GM12865 (cell line): ENCODE results near the gene NECAP2.
"Not testable (repeated sequence)": the region's sequence is repeated elsewhere in the genome, so short reads cannot be mapped to it uniquely, and the experiment has no call there.

Experiments used
- DNase-seq: peaks from one replicate; pipeline ENCODE4 v3.0.0; 2010; ENCODE audit warnings: low read depth
- H3K4me3 ChIP-seq: 2 replicates; pipeline ENCODE4 v1.5.1; 2011; ENCODE audit warnings: mild to moderate bottlenecking, low read depth, low read length, control low read depth
- CTCF ChIP-seq: IDR thresholded peaks from 2 replicates; pipeline ENCODE4 v1.5.1; 2011; ENCODE audit warnings: low read length, control low read depth, low read depth, inconsistent platforms; ENCODE audit not compliant: insufficient read depth; ENCODE audit errors: missing control alignments

NECAP2 gene

GRCh38 chr1:16474891-16475290 lies 34.4 kb downstream of the NECAP2 start:
- TF ChIP-seq CTCF: peak; percentile 8
- not testable (repeated sequence) for H3K4me3 ChIP-seq, DNase-seq

GRCh38 chr1:16475771-16476770 lies 35.5 kb downstream of the NECAP2 start:
- not testable (repeated sequence) for H3K4me3 ChIP-seq, DNase-seq

GRCh38 chr1:16478091-16478490 lies 37.6 kb downstream of the NECAP2 start:
- H3K4me3 ChIP-seq: no peak overlapping the region
- no peak for TF ChIP-seq CTCF
- no peak for DNase-seq

- H3K4me3 ChIP-seq, DNase-seq: not testable (repeated sequence)
Measured at GRCh38 chr1:16483146-16483545, 42.6 kb downstream of the NECAP2 start.

- DNase-seq, H3K4me3 ChIP-seq: not testable (repeated sequence)
Measured at GRCh38 chr1:16483639-16484500, 43.3 kb downstream of the NECAP2 start.

GRCh38 chr1:16484501-16484835 lies 43.9 kb downstream of the NECAP2 start:
- H3K4me3 ChIP-seq: no peak overlapping the region
- DNase-seq: no peak
- TF ChIP-seq CTCF: no peak

GRCh38 chr1:16484931-16485330 lies 44.4 kb downstream of the NECAP2 start:
- no peak overlapping the region for H3K4me3 ChIP-seq
- no peak for TF ChIP-seq CTCF
- DNase-seq: no peak

GRCh38 chr1:16486316-16486715 lies 45.8 kb downstream of the NECAP2 start:
- not testable (repeated sequence) for DNase-seq, H3K4me3 ChIP-seq

- not testable (repeated sequence) for DNase-seq, H3K4me3 ChIP-seq
Measured at GRCh38 chr1:16487011-16487410, 46.5 kb downstream of the NECAP2 start.

- not testable (repeated sequence) for H3K4me3 ChIP-seq, DNase-seq
Measured at GRCh38 chr1:16489195-16489880, 48.8 kb downstream of the NECAP2 start.
